ENCODE measurements around the gene ERBB4. TPM values are rescaled to one million over a fixed set of nuclear protein-coding genes. Genes with fewer than 3 reads are reported as not detected.
A peak's percentile ranks its signal among the peaks of the same experiment; 100 is the strongest.

Gene ERBB4
- total RNA-seq, 1 experiment from 2014 or later, result 0.04 TPM

DNA sequence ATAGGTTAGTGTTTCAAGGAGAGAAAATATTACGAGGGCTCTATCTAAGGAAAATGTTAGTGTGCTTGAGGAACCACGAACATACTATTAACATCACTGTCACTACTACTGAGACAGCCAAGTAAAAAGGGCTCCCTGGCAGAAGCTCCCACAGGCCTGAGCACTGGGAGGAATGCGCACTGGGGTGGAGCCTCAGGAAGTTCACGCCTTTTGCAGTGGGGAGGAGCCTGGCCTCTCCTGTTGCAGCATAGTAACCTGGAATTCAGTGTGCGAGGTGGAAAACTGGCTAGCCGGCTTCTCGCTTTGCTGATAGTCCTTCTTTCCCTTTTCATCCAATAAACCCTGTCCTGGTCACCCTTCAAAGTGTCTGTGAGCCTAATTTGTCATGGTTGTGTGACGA is 250.3 kb downstream of the ERBB4 start:
- Histone ChIP-seq H2AK5ac (ENCODE audit: insufficient read length, low read length) (no peak overlapping the region), H3K23ac (ENCODE audit: insufficient read length, low read depth, low read length) (no peak overlapping the region), H4K20me1 (ENCODE audit: control insufficient read depth, insufficient read depth, insufficient read length) (no peaks in the 10 kb centered on the region), H2BK5ac (ENCODE audit: insufficient read length, low read length) (no peak overlapping the region), H3K18ac (ENCODE audit: insufficient read length, low read depth, low read length) (no peak overlapping the region), H3K14ac (ENCODE audit: insufficient read depth, low read length) (no peak overlapping the region), H3K4me2 (ENCODE audit: insufficient read depth, insufficient read length, low read length) (no peak overlapping the region), H4K5ac (ENCODE audit: insufficient read length, low read depth, low read length) (no peak overlapping the region), H3K4ac (ENCODE audit: low read depth, low read length) (no peak overlapping the region), H3K79me1 (ENCODE audit: insufficient read depth, low read depth, low read length, poor library complexity, severe bottlenecking) (no peaks in the 10 kb centered on the region), H2BK20ac (ENCODE audit: low read depth, low read length, poor library complexity, severe bottlenecking) (no peak overlapping the region), H3T11ph (ENCODE audit: low read length) (no peak overlapping the region), H2BK12ac (ENCODE audit: insufficient read length, low read depth, low read length) (no peak overlapping the region), H3K27me3 (ENCODE audit: insufficient read depth, low read length) (no peaks in the 10 kb centered on the region), H3K79me2 (ENCODE audit: insufficient read depth, low read length) (no peaks in the 10 kb centered on the region), H3K4me1 (ENCODE audit: insufficient read depth, low read length) (no peaks in the 10 kb centered on the region), H4K91ac (ENCODE audit: insufficient read length, low read depth, low read length) (no peak overlapping the region), H3K9me3 (ENCODE audit: control insufficient read depth, low read depth, low read length) (no peaks in the 10 kb centered on the region), H3K23me2 (ENCODE audit: insufficient read length, low read depth, low read length, poor library complexity, severe bottlenecking) (no peaks in the 10 kb centered on the region), H2BK15ac (ENCODE audit: low read depth, low read length) (no peak overlapping the region), H2BK120ac (ENCODE audit: low read depth, low read length, poor library complexity, severe bottlenecking) (no peak overlapping the region), H3K27ac (ENCODE audit: insufficient read length, low read depth, low read length) (no peak overlapping the region), H4K8ac (replicated peaks; ENCODE audit: insufficient read length, low read depth, low read length) (no peak overlapping the region), H3K56ac (ENCODE audit: insufficient read length, low read depth, low read length) (no peak overlapping the region), H2AFZ (ENCODE audit: low read length) (no peak overlapping the region), H3K9ac (ENCODE audit: extremely low read depth, insufficient read length, low read length) (no peak overlapping the region)
- Mint-ChIP-seq H3K36me3 (ENCODE audit: insufficient read depth in 1 of 3, low read depth in 3 of 3) (no peaks in the 10 kb centered on the region), H3K27ac (no peak overlapping the region), H3K4me1 (peaks cover 4 to 10% of the 10 kb centered on the region in 2 experiments), H3K27me3 (ENCODE audit: low read depth) (no peaks in the 10 kb centered on the region), H3K4me3 (no peak overlapping the region), H3K9me3 (no peaks in the 10 kb centered on the region)
- TF ChIP-seq CTCF (conservative IDR thresholded peaks at IDR 0.05), result no peak
- peak; percentile 80 for DNase-seq
- no CpG with 5 or more reads among the region's 8 CpGs for WGBS (ENCODE audit: extremely low coverage, insufficient read length, low lambda C conversion rate)

Measured in H9 (cell line).